SK-MEL-5 (cell line): ENCODE data around the gene TTYH1. TPM values are rescaled to one million over a fixed set of nuclear protein-coding genes. Genes with fewer than 3 reads are reported as not detected.

Source experiments
- DNase-seq: peaks from one replicate; pipeline ENCODE4 v3.0.0-alpha.2; 2016; ENCODE audit warnings: low read depth, low spot score
- in situ Hi-C: cut with HindIII; loops from 2 replicates; pipeline ENCODE4 v1.10.0; 2016; ENCODE audit warnings: low sequenced_read_pairs, high pct_unique_total_duplicates, low pct_unique_long_range_greater_than_20kb
- total RNA-seq: library from RNA; depleted of rRNA; stranded (reverse); fragments of >200 nt; shearing (Covaris generic); gene quantifications from 2 replicates; pipeline ENCODE4 v1.2.3, GENCODE V29; 2014

The TTYH1 gene
- total RNA-seq, 1 experiment from 2014 or later, result 0.77 TPM

DNA sequence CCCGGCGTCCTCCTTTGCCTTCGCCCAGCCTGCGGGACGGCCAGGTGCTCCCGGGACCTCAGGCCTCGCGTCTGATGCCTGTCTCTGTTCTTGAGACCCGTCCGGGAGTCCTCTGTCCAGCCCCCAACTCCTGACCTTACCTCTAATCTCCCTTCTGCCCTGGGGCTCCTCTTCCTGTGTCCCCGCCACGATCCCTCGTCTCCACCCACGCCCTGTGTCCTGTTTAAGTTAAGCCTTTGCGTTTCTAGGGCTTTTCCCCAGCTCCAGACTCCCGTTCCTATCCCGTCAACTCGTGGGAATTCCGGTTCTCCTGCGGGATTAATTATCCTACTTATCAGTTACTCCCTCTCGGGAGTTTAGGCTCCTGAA lies 34.4 kb downstream of the TTYH1 start:
- no peak for DNase-seq
- in situ Hi-C loops, result no loop called here

- in situ Hi-C loops, result no loop called here
- DNase-seq, result no peak
Observed at GRCh38 chr19:54451331-54451871, 36.1 kb downstream of the TTYH1 start.

DNA sequence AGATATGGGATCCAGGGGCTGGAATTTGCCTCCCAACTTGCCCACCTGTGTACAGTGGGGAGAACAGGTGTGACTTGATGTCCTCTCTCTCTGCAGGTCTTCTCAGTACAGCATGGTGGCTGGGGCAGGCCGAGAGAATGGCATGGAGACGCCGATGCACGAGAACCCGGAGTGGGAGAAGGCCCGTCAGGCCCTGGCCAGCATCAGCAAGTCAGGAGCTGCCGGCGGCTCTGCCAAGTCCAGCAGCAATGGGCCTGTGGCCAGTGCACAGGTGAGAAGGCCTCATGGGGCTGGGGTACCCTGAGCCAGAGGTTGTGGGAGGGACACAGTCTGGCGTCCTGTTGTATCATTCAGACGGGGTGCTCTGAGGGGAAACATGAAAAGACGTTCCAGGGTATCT lies 36.7 kb downstream of the TTYH1 start:
- DNase-seq, result no peak
- in situ Hi-C loops, result no loop called here

GRCh38 chr19:54452626-54453025 lies 37.4 kb downstream of the TTYH1 start:
- in situ Hi-C loops, result no loop called here
- no peak for DNase-seq

GRCh38 chr19:54453921-54454780 lies 38.9 kb downstream of the TTYH1 start:
- no peak for DNase-seq
- in situ Hi-C loops, result no loop called here

DNA sequence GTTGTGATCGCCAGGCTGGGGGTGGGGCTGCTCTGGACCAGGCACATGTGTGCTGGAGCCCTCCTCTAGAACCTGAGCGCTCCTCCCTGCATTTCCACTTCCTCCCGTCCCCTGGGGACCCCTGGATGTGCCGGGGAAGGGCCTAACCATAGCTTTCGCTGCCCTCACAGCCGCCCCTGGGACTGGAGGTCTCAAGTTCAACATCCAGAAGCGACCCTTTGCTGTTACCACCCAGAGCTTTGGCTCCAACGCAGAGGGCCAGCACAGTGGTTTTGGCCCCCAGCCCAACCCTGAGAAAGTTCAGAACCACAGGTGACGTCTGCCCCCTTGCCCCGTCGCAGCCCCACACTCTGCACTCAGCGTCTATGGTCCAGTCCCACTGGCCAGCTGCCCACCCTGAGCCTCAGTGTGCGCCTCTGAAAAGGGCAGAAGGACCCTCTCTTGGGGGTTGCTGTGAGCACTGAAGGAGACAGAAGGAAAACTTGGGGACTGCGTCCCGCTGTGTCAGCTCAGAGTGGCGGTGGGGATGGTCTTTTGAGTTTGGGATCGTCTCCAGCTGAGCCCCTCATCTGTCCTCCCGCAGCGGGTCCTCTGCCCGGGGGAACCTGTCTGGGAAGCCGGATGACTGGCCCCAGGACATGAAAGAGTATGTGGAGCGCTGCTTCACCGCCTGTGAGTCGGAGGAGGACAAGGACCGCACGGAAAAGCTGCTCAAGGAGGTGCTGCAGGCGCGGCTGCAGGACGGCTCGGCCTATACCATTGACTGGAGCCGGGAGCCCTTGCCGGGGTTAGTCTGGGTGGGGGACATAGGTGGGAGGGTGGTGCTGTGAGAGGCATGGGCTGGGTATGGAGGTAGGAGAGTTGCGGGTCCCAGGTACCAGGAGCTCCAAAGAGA lies 39.8 kb downstream of the TTYH1 start:
- no peak for DNase-seq
- in situ Hi-C loops, result no loop called here

DNA sequence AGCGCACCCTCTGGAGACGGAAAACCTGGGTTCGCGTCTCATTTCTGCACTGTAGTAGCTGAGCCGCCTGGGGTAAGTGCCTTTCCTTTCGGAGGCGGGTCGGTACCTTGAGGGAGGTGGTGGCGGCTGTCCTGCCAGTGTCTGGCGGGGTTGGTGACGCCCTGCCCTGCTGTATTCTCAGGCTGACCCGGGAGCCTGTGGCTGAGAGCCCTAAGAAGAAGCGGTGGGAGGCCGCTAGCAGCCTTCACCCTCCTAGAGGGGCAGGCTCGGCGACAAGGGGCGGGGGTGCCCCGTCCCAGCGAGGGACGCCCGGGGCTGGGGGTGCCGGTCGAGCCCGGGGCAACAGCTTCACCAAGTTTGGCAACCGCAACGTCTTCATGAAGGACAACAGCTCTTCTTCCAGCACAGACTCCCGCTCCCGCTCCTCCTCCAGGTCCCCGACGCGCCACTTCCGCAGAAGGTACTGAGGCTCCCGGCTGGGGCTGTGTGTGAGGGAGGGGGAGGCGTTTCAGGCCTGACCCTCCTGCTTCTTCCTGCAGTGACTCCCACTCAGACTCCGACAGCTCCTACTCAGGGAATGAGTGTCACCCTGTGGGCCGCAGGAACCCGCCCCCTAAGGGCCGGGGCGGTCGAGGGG lies 40.6 kb downstream of the TTYH1 start:
- DNase-seq, result no peak
- in situ Hi-C loops, result no loop called here

- DNase-seq, result no peak
- in situ Hi-C loops, result no loop called here
Observed at GRCh38 chr19:54456423-54457373, 41.4 kb downstream of the TTYH1 start.

- DNase-seq, result no peak
- in situ Hi-C loops, result no loop called here
Observed at GRCh38 chr19:54457773-54458647, 42.7 kb downstream of the TTYH1 start.

DNA sequence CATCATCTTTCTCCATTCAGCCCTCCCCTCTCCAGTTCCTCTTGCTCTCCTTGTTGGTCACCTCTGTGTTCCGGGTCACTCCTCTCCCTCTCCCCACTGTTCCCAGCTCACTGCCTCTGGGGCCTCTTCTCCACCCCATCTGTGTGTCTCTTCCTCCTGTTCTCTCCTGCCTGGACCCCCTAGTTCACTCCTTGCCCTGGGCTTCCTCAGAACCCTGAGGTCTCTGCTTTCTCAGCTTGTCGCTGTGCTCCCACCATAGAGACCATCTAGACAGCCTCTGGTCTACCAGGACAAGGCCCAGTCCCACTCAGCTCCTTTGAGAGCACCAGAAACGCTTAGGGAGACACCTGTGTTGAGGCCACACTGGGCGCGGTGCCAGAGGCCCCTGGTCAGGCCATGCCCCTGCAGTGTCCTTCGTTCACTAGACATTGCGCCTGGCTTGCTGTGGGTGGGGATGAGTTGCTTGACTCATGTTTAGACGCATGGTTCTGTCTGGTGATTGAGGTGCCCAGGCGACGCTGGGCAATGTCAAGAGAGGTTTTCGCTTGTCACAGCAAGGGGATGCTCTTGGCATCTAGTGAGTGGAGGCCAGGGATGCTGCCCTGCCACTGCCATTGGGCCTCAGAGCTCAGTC lies 43.5 kb downstream of the TTYH1 start:
- in situ Hi-C loops, result no loop called here
- no peak for DNase-seq

GRCh38 chr19:54459282-54460229 lies 44.3 kb downstream of the TTYH1 start:
- in situ Hi-C loops, result no loop called here
- DNase-seq, result no peak

DNA sequence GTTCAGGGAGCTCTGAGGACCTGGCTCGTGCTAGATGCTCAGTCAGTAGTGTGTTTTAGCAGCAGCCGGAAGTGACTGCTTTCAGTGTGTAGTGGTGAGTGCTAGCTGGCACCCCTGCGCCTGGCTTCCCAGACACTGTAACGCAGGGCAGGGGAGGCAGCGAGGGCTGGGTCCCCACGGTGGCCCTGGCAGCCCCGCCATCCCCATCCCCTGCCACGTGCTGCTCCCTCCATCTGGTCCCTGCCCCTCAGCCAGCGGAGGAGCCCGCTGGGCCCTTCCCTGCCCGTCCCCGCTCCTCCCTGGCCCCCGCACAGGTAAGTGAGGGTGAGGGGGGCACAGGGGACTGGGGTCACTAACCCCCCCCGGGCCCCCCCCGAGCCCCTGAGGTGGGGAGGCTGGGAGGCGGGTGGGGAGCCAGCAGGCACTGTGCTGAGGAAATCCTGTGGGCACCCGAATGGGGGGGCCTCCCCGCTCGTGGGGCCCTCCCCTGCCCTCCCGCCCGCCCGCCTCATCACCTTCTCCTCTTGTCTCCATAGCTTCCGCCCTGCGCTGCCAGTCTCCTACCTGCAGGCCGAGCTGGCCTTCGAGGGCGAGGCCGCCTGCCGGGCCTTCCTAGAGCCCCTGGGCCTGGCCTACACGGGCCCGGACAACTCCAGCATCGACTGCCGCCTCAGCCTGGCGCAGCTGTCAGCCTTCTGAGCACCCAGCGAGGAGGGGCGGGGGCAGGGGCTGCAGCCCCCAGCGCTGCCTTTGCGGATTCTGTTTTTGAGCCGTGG lies 45.2 kb downstream of the TTYH1 start:
- in situ Hi-C loops, result no loop called here
- no peak for DNase-seq

- in situ Hi-C loops, result no loop called here
- no peak for DNase-seq
Observed at GRCh38 chr19:54461210-54461609, 45.9 kb downstream of the TTYH1 start.

DNA sequence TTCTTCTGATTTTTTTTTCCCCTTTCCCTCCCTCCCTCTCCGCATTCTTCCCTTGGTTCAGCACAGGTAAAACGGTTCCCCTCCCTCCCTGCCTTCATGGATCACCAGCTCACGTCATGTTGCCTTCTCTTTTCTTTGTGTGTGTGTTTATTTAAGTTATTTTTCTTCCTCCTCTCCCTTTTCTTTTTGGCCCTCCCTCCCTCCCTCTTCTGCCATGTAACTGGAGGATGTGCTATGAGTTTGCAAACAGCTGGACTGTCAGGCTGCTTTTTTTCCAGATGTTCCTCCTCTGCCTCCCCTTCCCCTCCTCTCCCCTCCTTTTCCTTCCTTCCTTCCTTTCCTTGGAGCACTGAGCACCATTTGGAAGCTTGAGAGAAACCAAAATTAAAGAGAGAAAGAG lies 46.3 kb downstream of the TTYH1 start:
- in situ Hi-C loops, result no loop called here
- no peak for DNase-seq
